ENCODE measurements around the gene TLL2. TPM values are rescaled to one million over a fixed set of nuclear protein-coding genes. Genes with fewer than 3 reads are reported as not detected.

Gene TLL2
- total RNA-seq, 2 donors from 2014 or later = 0.24 to 0.96 TPM

GRCh38 chr10:96319754-96320474, 193.8 kb downstream of the TLL2 start:
- Histone ChIP-seq H3K4me3 (no peak overlapping the region), H3K36me3 (no peaks in the 10 kb centered on the region), H3K9me3 (no peaks in the 10 kb centered on the region), H3K27me3 (no peaks in the 10 kb centered on the region), H3K4me1 (no peaks in the 10 kb centered on the region), H3K27ac (no peak overlapping the region)
- no peak for DNase-seq (ENCODE audit: low spot score)
- no peak for TF ChIP-seq CTCF (IDR thresholded peaks at IDR 0.05)

- Histone ChIP-seq H3K36me3 (no peaks in the 10 kb centered on the region), H3K4me3 (no peak overlapping the region), H3K27ac (no peak overlapping the region), H3K4me1 (no peaks in the 10 kb centered on the region), H3K27me3 (no peaks in the 10 kb centered on the region), H3K9me3 (no peaks in the 10 kb centered on the region)
- no peak for DNase-seq (ENCODE audit: low spot score)
- TF ChIP-seq CTCF (IDR thresholded peaks at IDR 0.05) = no peak
Measured at GRCh38 chr10:96317067-96317833, 196.5 kb downstream of the TLL2 start.

Other genes starting within 250 kb of the TLL2 start
- under 1 TPM; 0.39 to 0.41 TPM for gene BLNK, start 242.4 kb downstream of the TLL2 start, total RNA-seq
- gene DNTT, start 209.5 kb downstream of the TLL2 start, total RNA-seq = not detected
- not detected for gene OPALIN, start 154.9 kb downstream of the TLL2 start, total RNA-seq
- gene TM9SF3, start 73.1 kb upstream of the TLL2 start, total RNA-seq = 10 to 100 TPM; 46.0 to 46.7 TPM
- gene PIK3AP1, start 206.6 kb upstream of the TLL2 start, total RNA-seq = 10 to 100 TPM in 1 of 2 donors, 1 to 10 TPM in 1; 3.1 to 11.2 TPM